ENCODE results near the gene CD28.
"Not testable (repeated sequence)": the region's sequence is repeated elsewhere in the genome, so short reads cannot be mapped to it uniquely, and the experiment has no call there.

The CD28 gene

GRCh38 chr2:203685081-203685621, 21.3 kb upstream of the CD28 start:
- no peak overlapping the region for H3K4me3 ChIP-seq (ENCODE audit: low read length)
- DNase-seq (ENCODE audit: low read depth, low spot score), result no peak

GRCh38 chr2:203685789-203686420, 20.5 kb upstream of the CD28 start:
- DNase-seq (ENCODE audit: low read depth, low spot score), result no peak
- H3K4me3 ChIP-seq (ENCODE audit: low read length), result no peak overlapping the region

- no peak for DNase-seq (ENCODE audit: low read depth, low spot score)
- H3K4me3 ChIP-seq (ENCODE audit: low read length), result no peak overlapping the region
Measured at GRCh38 chr2:203687165-203687564, 19.3 kb upstream of the CD28 start.

GRCh38 chr2:203688798-203689197, 17.6 kb upstream of the CD28 start:
- H3K4me3 ChIP-seq (ENCODE audit: low read length), result no peak overlapping the region
- DNase-seq (ENCODE audit: low read depth, low spot score), result no peak

GRCh38 chr2:203689426-203690116, 16.9 kb upstream of the CD28 start:
- peak; percentile 62 for DNase-seq (ENCODE audit: low read depth, low spot score)
- no peak overlapping the region for H3K4me3 ChIP-seq (ENCODE audit: low read length)

- no peak overlapping the region for H3K4me3 ChIP-seq (ENCODE audit: low read length)
Measured at GRCh38 chr2:203690117-203690431, 16.4 kb upstream of the CD28 start.

GRCh38 chr2:203690441-203691047, 15.9 kb upstream of the CD28 start:
- no peak for DNase-seq (ENCODE audit: low read depth, low spot score)
- no peak overlapping the region for H3K4me3 ChIP-seq (ENCODE audit: low read length)

More at GRCh38 chr2:203690117-203690431, 16.4 kb upstream of the CD28 start:
- DNase-seq (ENCODE audit: low read depth, low spot score), result no peak

GRCh38 chr2:203691149-203691548, 15.3 kb upstream of the CD28 start:
- H3K4me3 ChIP-seq (ENCODE audit: low read length), result no peak overlapping the region

GRCh38 chr2:203692031-203692710, 14.3 kb upstream of the CD28 start:
- DNase-seq (ENCODE audit: low read depth, low spot score), result no peak
- H3K4me3 ChIP-seq (ENCODE audit: low read length), result no peak overlapping the region

More at GRCh38 chr2:203691149-203691548, 15.3 kb upstream of the CD28 start:
- no peak for DNase-seq (ENCODE audit: low read depth, low spot score)

- H3K4me3 ChIP-seq (ENCODE audit: low read length), result no peak overlapping the region
- no peak for DNase-seq (ENCODE audit: low read depth, low spot score)
Measured at GRCh38 chr2:203693242-203693879, 13.1 kb upstream of the CD28 start.

- no peak overlapping the region for H3K4me3 ChIP-seq (ENCODE audit: low read length)
Measured at GRCh38 chr2:203694191-203694590, 12.2 kb upstream of the CD28 start.

GRCh38 chr2:203697190-203697589, 9.2 kb upstream of the CD28 start:
- DNase-seq (ENCODE audit: low read depth, low spot score), result no peak
- H3K4me3 ChIP-seq (ENCODE audit: low read length), result no peak overlapping the region

More at GRCh38 chr2:203694191-203694590, 12.2 kb upstream of the CD28 start:
- DNase-seq (ENCODE audit: low read depth, low spot score), result no peak

- not testable (repeated sequence) for H3K4me3 ChIP-seq (ENCODE audit: low read length)
Measured at GRCh38 chr2:203697763-203698162, 8.7 kb upstream of the CD28 start.

GRCh38 chr2:203698410-203698809, 8.0 kb upstream of the CD28 start:
- not testable (repeated sequence) for H3K4me3 ChIP-seq (ENCODE audit: low read length); DNase-seq (ENCODE audit: low read depth, low spot score)

More at GRCh38 chr2:203697763-203698162, 8.7 kb upstream of the CD28 start:
- DNase-seq (ENCODE audit: low read depth, low spot score), result not testable (repeated sequence)

- H3K4me3 ChIP-seq (ENCODE audit: low read length), result no peak overlapping the region
- no peak for DNase-seq (ENCODE audit: low read depth, low spot score)
Measured at GRCh38 chr2:203704430-203704829, 2.0 kb upstream of the CD28 start.

GRCh38 chr2:203705178-203705577, 1.3 kb upstream of the CD28 start:
- no peak for DNase-seq (ENCODE audit: low read depth, low spot score)
- peak overlapping the region; percentile 37 for H3K4me3 ChIP-seq (ENCODE audit: low read length)

GRCh38 chr2:203707530-203707929, 1.1 kb downstream of the CD28 start:
- H3K4me3 ChIP-seq (ENCODE audit: low read length), result peak overlapping the region; percentile 63
- DNase-seq (ENCODE audit: low read depth, low spot score), result no peak

- peak overlapping the region; percentile 63 for H3K4me3 ChIP-seq (ENCODE audit: low read length)
- DNase-seq (ENCODE audit: low read depth, low spot score), result no peak
Measured at GRCh38 chr2:203708846-203709396, 2.5 kb downstream of the CD28 start.

Measured in Jurkat, Clone E6-1 (cell line).